NCI-H82 treated with DMSO at 0.1 percent for 48 hours (cell line): ENCODE measurements around the gene GPR143.
"Not testable (repeated sequence)": the region's sequence is repeated elsewhere in the genome, so short reads cannot be mapped to it uniquely, and the experiment has no call there.

Experiments
- DNase-seq: peaks from one replicate; lab custom pipeline; 2025; ENCODE audit not compliant: unreplicated experiment; lab: John Stamatoyannopoulos, UW

Gene GPR143

GRCh38 chrX:9765737-9766097 is at the start of gene GPR143:
Gene GPR143 (minus strand): TSS chrX:9765847. CDS start chrX:9765817, 30 bp downstream.
- no peak for DNase-seq

GRCh38 chrX:9811086-9811485 is 45.4 kb upstream of the GPR143 start:
- DNase-seq: not testable (repeated sequence)

- not testable (repeated sequence) for DNase-seq
These were observed 44.2 kb upstream of the GPR143 start for GRCh38 chrX:9809876-9810275.

GRCh38 chrX:9807355-9808182 is 41.9 kb upstream of the GPR143 start:
- no peak for DNase-seq

GRCh38 chrX:9805956-9806355 is 40.3 kb upstream of the GPR143 start:
- DNase-seq: no peak

- no peak for DNase-seq
These were observed 38.8 kb upstream of the GPR143 start for GRCh38 chrX:9804444-9804843.

- DNase-seq: no peak
These were observed 37.1 kb upstream of the GPR143 start for GRCh38 chrX:9802737-9803136.

- no peak for DNase-seq
These were observed 32.0 kb upstream of the GPR143 start for GRCh38 chrX:9797384-9798360.

GRCh38 chrX:9794495-9794894 is 28.8 kb upstream of the GPR143 start:
- DNase-seq: no peak

- no peak for DNase-seq
These were observed 25.2 kb upstream of the GPR143 start for GRCh38 chrX:9790866-9791265.

GRCh38 chrX:9789555-9789954 is 23.9 kb upstream of the GPR143 start:
- no peak for DNase-seq

- no peak for DNase-seq
These were observed 23.3 kb upstream of the GPR143 start for GRCh38 chrX:9788911-9789310.

GRCh38 chrX:9786798-9787635 is 21.4 kb upstream of the GPR143 start:
- DNase-seq: no peak

- no peak for DNase-seq
These were observed 20.5 kb upstream of the GPR143 start, which contains the start of gene SHROOM2 for GRCh38 chrX:9785944-9786797. Gene SHROOM2 (plus strand): TSS chrX:9786429. CDS start chrX:9786546, 117 bp downstream.

GRCh38 chrX:9785254-9785943 is 19.8 kb upstream of the GPR143 start:
- DNase-seq: no peak

- no peak for DNase-seq
These were observed 18.7 kb upstream of the GPR143 start for GRCh38 chrX:9784332-9784731.

GRCh38 chrX:9781941-9782340 is 16.3 kb upstream of the GPR143 start:
- no peak for DNase-seq

GRCh38 chrX:9775930-9776329 is 10.3 kb upstream of the GPR143 start:
- DNase-seq: no peak

GRCh38 chrX:9772943-9773342 is 7.3 kb upstream of the GPR143 start:
- no peak for DNase-seq
